ENCODE data around the gene RBPJL.
A peak's percentile ranks its signal among the peaks of the same experiment; 100 is the strongest.

Gene RBPJL

DNA sequence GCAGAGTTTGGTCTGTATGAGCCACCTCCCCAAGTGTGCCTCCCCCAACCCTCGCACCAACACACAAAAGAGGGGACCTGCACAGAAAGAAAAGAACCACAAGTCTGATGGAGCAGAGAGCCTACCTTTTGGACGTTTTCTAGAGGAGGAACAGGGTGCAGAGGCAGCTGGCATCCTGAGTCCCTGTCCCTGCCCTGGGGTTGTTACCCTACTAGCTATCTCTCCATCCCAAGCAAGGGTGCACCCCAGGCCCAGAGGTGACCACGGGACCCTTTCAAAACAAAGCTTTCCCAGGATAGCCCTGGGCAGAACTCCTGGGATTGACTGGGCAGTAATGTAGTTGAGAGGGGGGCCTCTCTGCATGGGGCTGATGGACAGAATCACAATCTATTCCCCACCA is 11.2 kb downstream of the RBPJL start:
- no peak for DNase-seq (ENCODE audit: low read depth)

DNA sequence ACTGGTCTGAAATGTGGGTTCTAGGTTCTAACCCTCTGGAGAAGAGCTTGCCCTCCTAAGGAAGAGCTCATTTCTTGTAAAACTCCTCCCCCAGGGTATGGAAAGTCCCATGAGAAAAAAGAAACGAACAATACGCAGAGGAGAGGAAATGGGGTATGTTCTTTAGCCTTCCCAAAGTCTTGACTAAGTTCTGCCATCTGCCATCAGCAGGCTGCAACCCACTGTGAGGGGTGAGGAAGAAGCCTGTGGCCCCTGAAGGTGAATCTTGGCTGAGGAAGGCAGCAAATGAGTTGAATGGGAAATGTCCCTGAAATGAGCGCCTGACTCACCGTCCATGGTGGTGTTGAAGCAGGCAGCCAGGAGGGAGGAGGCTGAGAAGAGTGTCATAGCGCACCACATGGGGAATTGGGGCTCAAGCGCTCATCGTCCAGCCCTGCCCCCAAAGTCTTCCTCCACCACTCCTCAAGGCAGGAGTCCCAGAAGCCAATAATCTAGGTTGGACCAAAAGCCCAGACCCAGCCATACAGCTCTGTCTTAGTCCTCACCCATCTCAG is 11.8 kb downstream of the RBPJL start:
- DNase-seq (ENCODE audit: low read depth), result no peak

DNA sequence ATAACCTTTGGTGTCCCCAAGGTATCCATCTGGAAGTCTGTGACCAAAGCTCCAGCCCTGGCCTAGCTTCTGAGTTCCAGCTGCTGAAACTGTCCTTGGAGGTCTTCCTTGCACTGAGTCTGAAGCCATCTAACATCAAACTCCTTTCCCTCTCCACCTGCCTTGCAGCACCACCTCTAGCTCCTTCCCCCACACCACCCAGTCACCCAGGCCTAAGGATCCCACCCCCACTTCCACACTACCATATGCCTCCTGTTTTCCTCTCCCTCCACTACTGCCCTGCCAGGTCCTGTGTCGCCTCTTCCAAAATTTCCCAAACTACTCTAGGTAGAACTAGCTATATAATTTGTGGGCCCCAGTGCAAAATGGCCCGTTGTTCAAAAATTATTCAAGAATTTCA is 12.3 kb downstream of the RBPJL start:
- no peak for DNase-seq (ENCODE audit: low read depth)

DNA sequence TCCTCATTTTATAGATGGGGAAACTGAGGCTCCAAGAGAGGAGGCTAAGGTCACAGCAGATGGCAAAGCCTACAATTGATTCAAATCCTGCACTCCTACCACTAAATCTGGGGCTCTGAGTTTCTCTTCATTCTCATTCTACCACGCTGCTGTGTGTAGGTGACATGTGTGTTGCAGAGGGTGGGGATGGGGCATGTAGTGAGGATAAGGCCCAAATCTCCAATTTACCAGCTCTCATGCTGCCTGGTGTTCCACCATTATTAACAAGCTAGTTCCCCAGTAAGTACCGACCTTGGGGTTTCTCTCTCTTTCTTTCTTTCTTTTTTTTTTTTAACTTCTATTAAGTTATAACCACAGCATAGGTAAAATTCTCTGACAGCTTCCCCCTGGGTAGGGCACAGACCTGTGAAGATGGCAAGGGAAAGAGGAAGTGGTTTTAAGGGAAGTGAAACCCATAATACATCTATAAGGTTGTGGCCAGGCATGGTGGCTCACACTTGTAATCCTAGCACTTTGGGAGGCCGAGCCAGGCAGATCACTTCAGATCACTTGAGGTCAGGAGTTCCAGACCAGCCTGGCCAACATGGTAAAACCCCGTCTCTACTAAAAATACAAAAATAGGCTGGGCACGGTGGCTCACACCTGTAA is 14.4 kb downstream of the RBPJL start:
- no peak for DNase-seq (ENCODE audit: low read depth)

DNA sequence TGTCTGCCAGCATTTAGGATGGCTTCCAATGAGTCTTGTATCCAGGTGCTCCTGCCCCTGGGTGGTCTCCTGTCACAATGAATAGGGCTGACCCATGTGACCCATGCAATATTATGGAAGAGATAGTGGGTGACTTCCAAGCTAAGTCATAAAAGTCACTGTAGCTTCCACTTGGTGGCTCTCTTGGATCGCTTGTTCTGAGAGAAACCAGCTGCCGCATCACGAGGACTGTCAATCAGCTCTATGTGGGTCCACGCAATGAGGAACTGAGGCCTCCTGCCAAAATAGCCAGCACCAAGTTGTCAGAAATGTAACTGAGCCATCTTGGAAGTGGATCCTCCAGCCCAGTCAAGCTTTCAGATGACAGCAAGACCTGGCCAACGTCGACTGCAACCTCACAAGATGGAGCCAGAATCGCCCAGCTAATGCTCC is 16.3 kb downstream of the RBPJL start:
- DNase-seq (ENCODE audit: low read depth), result peak; percentile 47

DNA sequence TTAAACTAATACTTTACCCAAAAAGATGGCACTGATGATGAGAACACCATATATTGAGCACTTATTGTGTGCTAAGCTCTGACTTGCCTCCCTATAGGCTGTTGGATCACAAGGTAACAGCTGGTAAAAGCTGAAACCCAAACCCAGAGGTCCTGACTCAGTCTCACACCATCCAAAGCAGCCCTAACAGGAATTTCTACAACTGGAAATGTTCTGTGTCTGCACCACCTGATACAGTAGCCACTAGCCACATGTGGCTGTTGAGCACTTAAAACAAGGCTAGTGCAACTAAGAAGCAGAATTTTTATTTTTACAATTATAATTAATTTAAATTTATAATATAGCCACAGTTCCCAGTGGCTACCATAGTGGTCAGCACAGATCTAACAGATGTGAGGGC is 17.1 kb downstream of the RBPJL start:
- no peak for DNase-seq (ENCODE audit: low read depth)

DNA sequence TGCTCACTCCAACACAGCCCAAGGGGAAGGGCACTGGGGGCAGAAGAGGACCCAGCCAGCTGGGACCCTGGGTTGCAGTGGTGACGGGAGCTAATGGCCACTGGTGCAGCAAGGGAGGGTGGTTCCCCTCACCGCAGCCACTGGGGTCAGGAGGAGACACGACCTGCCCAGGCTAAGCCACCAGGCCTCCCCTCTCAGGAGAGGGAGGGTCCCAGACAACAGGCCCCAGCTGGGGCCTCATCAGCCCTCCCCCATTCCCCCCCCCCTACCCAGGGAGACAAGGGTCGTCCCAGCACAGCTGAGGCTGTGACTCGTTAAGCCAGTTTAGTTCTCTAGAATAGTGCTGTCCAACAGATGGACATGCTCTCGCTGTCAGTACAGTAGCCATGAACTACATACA is 18.7 kb downstream of the RBPJL start:
- no peak for DNase-seq (ENCODE audit: low read depth)

DNA sequence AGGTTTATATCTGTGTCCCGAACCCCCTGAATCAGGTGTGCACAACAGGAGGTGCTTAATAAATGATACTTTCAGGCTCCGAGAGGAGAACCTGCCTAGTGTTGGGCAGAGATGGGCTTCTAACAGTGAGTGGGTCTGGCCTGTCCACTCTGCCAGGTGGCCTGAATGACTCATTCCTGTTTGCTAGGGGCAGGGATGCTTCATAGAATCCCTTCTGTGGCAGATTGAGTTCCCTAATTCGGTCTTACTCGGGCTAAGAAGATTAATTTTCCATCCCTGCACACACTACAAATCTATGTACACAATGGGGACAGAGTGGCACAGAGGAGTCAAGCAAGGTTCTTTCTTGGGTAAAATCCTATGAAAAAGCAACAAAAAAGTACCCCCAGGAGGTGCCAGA is 21.8 kb downstream of the RBPJL start:
- no peak for DNase-seq (ENCODE audit: low read depth)

DNA sequence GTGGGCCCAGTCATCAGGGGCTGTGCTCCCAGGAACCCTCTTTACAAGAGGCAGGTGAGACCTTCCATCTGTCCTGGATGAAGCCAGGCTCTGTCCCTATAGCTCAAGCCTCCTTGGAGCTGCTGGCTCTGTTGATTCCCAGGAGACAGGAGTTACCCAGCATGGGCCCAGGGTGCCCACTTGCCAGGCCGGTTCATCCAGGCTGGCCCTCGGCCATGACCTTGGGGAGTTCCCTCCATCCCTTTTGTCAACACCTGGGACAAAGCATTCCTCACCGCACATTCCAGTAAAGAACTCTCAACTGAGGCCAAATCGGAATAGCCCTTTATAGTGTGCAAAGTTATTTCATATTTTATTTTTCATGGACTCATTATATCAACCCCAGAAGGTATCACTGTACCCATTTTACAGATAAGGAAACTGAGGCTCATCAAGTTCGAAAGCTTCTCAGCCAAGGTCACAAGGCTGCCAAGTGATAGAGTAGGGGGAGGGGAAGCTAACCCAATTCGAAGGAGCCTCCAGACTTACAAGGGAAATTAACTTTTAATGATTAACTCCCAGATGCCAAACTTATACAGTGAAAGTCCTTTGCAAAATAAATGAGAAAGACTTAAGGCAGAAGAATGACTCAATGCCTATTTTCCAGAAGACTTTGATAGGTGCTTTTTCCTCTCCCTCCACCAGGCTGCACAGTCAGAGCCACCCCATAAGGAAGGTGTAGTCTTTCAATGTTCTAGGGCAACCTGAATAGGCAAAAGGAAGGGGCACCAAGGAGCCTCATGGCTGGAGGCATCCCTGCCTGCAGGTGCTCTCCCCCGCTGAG is 23.1 kb downstream of the RBPJL start:
- DNase-seq (ENCODE audit: low read depth), result no peak

DNA sequence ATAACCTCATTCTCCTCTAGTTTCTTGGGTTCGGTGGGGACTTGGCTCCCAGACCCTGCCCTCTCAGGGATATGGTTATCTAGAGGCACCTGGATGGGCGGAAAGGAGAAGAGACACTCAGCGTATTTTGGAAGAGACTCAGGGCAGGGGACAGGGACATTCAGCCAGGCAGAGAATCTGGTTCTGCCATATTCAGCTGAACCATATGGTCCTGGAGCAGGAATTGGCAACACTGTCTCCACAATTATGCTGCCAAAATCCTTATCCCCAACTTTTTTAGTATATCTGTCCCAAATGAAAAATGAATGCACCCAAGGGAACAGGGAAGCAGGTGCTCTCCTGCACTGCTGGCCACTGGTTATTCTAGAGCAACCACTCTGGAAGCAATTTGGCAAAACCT is 23.8 kb downstream of the RBPJL start:
- DNase-seq (ENCODE audit: low read depth), result no peak

DNA sequence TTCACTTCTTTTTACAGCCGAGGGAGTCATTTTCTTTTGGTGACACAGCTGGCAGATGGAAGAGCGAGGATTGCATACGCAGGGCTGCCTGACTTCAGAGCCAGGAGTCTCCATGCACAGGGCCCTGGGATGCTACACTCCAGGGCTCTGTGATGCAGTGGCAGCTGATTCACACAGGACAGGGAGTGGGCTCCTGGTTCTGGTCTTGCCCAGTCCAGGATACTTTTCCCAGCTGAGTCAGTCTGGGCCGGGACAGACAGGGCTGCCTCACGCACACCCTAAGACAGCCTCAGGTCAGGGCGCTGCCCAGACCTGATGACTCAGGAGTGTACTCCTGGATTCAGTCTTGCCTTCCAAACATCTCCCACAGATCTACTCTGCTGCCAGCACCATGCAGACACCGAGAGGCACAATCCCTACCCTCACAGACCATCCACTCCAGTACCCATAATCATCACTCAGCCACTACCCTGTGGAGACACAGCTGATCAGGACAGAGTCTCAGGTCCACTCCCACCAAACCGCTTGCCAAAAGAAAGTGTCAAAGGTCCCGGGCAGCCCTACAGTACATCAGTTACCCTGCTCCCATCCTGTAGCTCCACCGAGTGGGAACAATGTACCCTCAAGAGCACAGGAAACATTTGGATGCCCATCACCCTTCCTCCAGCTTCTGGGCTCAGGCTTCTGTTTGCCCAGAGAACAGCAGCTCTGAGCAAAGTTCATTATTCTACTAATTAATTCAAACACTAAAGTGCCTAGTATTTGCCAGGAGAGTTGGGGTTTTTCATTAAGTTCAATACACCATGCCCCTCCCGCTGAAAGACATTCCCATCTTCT is 30.1 kb downstream of the RBPJL start:
- DNase-seq (ENCODE audit: low read depth), result peak; percentile 100

DNA sequence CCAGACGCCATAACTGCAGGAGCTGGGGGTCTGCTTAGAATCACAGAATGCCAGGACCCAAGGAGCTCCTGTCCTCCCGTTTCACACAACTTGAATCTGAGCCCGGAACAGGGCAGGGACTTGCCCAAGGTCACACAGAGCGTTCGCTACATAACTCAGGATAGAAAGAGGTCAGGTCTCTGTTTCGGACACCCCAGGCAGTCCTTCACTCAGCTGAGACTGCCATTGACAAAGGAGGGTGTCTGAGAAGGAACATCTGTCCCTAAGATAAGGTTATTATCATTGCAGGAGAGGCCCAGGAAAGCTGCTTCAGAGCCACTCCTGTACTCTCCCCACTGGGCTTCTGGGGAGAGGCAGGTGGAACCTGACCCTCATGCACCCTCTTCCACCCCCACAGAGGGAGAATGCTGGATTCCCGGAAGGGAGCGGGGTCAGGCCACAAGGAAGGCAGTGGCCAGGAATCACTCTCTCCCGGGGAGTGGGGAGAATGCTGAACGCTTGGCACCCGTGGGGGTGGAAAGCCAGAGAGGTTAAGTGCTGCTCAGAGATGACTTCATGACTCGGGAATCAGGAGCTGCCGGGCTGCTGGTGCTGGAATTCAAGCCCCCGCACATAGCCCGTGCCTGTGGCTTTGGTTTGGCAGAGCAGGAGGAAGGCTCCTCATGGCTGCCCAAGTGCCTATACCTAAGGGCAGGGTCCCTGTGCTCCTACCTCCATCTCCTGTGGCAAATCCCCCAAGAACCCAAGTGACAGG is 30.9 kb downstream of the RBPJL start:
- DNase-seq (ENCODE audit: low read depth), result peak; percentile 97

DNA sequence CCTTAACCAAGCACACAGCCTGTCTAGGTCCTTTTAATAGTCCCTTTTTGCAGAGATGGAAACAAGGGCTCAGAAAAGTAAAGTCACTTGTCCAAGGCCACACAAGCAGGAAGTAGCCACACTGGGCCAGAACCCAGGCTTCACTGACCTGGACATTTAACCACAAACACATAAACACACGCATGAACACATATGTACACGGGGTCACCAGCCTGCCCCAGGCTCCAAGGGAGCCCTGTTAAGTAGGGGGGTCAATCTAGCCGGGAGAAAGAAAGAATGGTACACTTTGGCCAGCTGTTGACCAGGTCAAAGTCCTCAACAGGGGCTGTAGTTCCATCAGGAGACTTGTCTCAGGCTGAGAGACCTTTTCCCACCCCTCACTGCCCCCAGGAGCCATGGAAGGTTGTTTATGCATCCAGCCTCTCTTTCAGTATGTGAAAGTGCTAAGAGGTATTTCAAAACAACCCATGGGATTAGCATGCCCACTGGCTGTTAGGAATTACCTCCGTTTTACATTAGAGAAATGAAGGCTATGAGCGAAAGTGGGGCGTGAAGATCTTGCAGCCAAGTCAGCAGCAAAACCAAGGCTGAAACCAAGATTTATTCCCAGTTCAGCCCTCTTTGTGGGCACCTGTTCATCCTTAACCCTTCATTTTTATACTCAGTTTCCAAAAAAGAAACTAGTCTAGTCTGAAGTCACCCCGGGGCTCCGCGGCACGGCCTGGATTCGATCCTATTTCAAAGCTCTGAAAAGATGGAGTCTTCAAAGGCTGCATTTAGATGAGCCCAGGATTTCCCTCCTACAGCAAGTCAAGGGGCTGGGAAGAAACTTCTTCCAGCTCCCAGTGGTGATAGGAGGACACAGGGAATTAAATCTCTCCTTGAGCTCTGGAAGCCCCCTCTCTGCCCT is 31.7 kb downstream of the RBPJL start:
- DNase-seq (ENCODE audit: low read depth), result peak; percentile 78

DNA sequence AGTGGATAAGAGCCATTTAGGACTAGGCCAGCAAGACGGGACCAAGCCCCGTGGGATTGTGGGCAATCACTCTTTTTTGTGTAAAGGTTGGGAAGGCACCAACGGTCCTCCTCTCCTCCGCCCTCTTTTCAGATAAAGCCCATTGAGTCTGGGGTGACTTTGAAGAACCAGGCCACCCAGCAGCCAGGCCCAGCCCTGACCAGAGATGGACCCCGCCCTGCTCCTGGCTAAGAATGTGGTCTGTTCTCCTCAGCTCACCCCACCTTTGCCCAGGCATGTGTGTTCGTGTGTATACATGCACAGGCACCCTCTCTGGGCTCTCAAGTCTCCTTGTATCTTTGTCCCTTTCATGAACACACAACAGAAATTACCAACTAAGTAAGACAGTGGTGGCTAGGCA is 32.4 kb downstream of the RBPJL start:
- DNase-seq (ENCODE audit: low read depth), result no peak

DNA sequence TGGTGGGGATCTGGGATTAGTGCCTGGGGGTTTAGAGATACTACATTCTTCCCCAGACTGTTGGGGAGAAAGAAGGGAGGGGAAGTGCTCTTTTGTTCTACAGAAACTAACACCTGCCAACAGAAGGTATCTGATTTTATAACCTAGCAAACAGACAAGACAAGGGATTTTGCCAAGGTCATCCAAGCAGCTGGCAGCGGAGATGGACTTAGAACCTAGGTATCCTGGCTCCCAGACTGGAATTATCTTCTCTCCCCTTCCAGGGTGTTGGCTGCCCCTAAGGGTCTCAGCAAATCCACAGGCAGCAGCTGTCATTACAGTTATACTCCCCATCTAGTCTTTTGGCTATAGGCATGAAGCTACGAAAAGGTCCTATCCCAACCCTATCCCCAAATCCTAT is 33.2 kb downstream of the RBPJL start:
- no peak for DNase-seq (ENCODE audit: low read depth)

DNA sequence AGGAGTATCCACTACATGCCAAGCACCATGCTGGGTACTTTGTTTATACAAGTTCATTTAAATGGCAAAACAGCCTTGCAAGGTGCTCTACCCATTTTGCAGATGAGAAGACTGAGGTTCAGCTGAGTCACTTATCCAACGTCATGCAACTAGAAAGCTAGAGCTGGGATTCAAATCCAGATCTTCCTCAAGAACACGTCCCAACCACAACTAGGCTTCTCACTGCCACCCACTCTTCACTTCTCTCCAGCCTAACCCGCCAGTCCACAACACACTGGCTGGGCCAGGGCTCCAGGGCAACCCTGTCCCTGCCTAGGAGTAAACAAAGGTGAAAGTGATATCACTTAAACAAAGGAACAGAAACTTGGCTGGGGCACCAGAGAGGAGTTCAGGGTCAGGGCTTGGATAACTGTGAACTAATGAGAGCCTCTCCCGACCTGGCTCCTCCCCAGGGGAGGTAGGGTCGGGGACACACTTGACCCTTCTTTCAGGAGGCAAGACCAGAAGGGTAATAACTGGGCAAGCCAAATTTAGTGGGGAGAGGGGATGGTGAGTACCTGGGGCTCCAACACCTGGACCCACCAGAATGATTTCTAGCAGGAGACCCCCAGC is 33.7 kb downstream of the RBPJL start:
- DNase-seq (ENCODE audit: low read depth), result no peak

DNA sequence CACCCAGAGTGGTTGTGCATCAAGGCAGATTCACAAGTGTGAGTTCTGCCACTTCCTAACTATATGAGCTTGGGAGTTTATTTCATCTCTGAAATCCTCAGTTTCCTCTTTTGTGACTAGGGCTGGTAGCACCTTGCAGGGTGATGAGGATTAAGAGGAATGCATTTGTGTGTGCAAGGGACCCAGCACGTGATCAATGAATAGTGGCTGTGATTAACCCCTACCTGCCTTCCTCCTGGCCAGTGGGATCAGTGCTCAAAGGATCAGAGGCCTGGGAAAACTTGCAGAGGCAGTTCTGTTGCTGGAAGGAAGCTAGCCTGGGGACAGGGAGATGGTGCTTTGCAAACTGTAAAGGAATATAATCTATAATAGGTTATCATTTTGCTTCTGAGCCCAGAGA is 34.3 kb downstream of the RBPJL start:
- DNase-seq (ENCODE audit: low read depth), result no peak

DNA sequence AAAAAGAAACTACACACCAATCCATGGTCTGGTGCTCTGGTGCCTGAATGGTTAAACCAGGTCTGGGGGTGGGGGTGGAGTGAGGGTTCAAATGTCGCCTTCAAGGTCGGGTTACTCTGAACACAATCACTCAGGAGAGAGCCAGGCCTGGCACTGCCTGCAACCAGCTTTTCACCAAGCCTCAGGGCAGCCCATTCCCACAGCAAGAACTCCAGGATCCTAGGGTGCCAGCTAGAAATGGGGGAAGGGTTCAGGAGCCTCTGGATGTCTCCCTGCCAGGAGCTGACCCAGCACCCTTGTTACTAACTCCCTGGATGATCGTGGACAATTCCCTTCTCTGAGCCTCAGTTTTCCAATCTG is 34.9 kb downstream of the RBPJL start:
- DNase-seq (ENCODE audit: low read depth), result no peak

DNA sequence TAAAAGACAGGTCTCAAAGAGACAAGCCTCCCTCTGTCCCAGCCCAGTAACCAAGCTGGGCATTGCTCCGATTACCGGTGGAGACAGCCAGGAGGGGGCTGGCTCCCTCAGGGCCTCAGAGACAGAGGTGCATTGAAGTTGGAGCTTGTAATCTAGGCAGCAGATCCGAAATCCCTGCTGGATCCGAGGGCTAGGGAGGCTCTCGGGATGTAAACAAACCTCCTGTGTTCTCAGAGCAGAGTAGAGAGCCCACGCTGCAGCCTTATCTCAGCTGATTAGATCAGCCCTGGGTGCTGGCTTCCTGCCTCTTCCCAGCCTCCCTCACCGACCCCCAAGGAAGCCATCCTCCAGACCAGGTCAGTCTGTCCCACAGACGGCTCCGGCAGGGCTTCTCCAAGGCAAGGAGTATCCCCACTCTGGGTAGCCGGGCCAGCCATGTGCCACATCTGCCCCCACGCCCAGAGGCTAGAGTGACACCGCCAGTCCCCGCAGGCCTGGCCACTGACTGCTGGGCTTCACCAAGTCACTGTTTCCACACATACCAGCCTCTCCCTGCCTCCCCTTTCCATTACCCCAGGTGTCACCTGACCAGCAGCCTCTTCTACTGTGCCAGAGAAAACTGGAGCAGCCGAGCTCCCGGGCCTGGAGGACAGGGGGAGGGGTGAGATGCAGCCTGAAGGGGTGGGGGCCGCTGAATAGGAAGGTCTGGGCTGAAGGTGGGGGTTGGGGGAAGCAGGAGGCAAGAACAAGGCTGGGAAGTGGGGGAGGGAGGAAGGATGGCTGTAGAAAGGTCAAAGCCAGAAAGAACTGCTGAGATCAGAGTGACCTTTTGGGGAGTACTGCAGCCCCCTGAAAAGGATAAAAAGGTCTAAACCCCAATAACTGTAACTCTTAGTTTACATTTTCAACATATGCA is 35.6 kb downstream of the RBPJL start:
- peak; percentile 56 for DNase-seq (ENCODE audit: low read depth)
